CD14-positive monocyte (primary cell): ENCODE data around the gene POU3F1. TPM values are rescaled to one million over a fixed set of nuclear protein-coding genes. Genes with fewer than 3 reads are reported as not detected.

Source experiments
- DNase-seq, 3 donors: peaks; one replicate each; pipeline ENCODE4 v3.0.0-alpha.2; 2011 to 2022
- H2AFZ ChIP-seq: 2 replicates; pipeline ENCODE4 v1.6.0; 2012; ENCODE audit warnings: mild to moderate bottlenecking, low read depth, low read length, inconsistent platforms; ENCODE audit not compliant: insufficient read depth, poor library complexity, severe bottlenecking
- H3K27ac ChIP-seq, 2 donors: 1 replicate in 1 of 2; 2 replicates in 1 of 2; pipeline ENCODE4 v1.5.1; 2012 to 2013; ENCODE audit warnings: low read length in 2 of 2, control low read depth in 1 of 2, inconsistent platforms in 1 of 2, low read depth in 1 of 2, mild to moderate bottlenecking in 1 of 2
- H3K27me3 ChIP-seq, 2 donors: one replicate each; pipeline versions ENCODE4 v1.6.0 to v1.6.1; 2011 to 2013; ENCODE audit warnings: low read length in 2 of 2; ENCODE audit not compliant: control insufficient read depth in 2 of 2, insufficient read depth in 2 of 2
- H3K36me3 ChIP-seq, 2 donors: replicated peaks in 1 of 2; 1 replicate in 1 of 2; 2 replicates in 1 of 2; pipeline versions ENCODE4 v1.5.1 to v1.6.1; 2012 to 2013; ENCODE audit warnings: low read length in 2 of 2, control low read depth in 1 of 2, inconsistent platforms in 1 of 2, mild to moderate bottlenecking in 1 of 2; ENCODE audit not compliant: insufficient read depth in 2 of 2, control insufficient read depth in 1 of 2
- H3K4me1 ChIP-seq, 2 donors: 1 replicate in 1 of 2; 2 replicates in 1 of 2; pipeline versions ENCODE4 v1.5.1 to v1.6.1; 2012 to 2013; ENCODE audit warnings: low read length in 2 of 2, control low read depth in 1 of 2, inconsistent platforms in 1 of 2, mild to moderate bottlenecking in 1 of 2, moderate library complexity in 1 of 2; ENCODE audit not compliant: insufficient read depth in 2 of 2, control insufficient read depth in 1 of 2
- H3K4me2 ChIP-seq: replicated peaks from 2 replicates; pipeline ENCODE3; 2012; ENCODE audit warnings: low read length, moderate library complexity, mild to moderate bottlenecking; ENCODE audit not compliant: poor library complexity, severe bottlenecking; ENCODE audit errors: extremely low read depth
- H3K4me3 ChIP-seq, 3 experiments: fragments of 200-600 bp in 1 of 3; sonication (generic) in 1 of 3; replicated peaks in 1 of 3; 1 replicate in 2 of 3; 2 replicates in 1 of 3; pipeline ENCODE4 v1.5.1; 2011 to 2013; ENCODE audit warnings: low read length in 3 of 3, mild to moderate bottlenecking in 3 of 3, control low read depth in 2 of 3, low read depth in 2 of 3, inconsistent platforms in 1 of 3, moderate library complexity in 1 of 3
- H3K79me2 ChIP-seq: 2 replicates; pipeline ENCODE4 v1.6.0; 2012; ENCODE audit warnings: mild to moderate bottlenecking, control low read depth, inconsistent platforms, low read length, moderate library complexity; ENCODE audit not compliant: insufficient read depth
- H3K9ac ChIP-seq: 2 replicates; pipeline ENCODE4 v1.6.0; 2017; ENCODE audit warnings: low read length, mild to moderate bottlenecking; ENCODE audit not compliant: insufficient read depth, poor library complexity, severe bottlenecking
- H3K9me3 ChIP-seq, 2 donors: replicated peaks in 1 of 2; 1 replicate in 1 of 2; 2 replicates in 1 of 2; pipeline versions ENCODE4 v1.5.1 to v1.6.1; 2012 to 2013; ENCODE audit warnings: low read length in 2 of 2, control low read depth in 1 of 2; ENCODE audit not compliant: control insufficient read depth in 1 of 2, insufficient read depth in 1 of 2
- H4K20me1 ChIP-seq: 2 replicates; pipeline ENCODE4 v1.6.0; 2012; ENCODE audit warnings: mild to moderate bottlenecking, low read length, control low read depth, moderate library complexity; ENCODE audit not compliant: insufficient read depth
- H3K27ac Mint-ChIP-seq, 7 donors: one replicate each; pipeline ENCODE4 v1.8.0; 2020; ENCODE audit warnings: mild to moderate bottlenecking in 7 of 7, mixed read lengths in 7 of 7, moderate library complexity in 6 of 7, inconsistent platforms in 2 of 7
- H3K27me3 Mint-ChIP-seq, 3 donors: one replicate each; pipeline ENCODE4 v1.8.0; 2021 to 2022; ENCODE audit warnings: low read depth in 3 of 3, mild to moderate bottlenecking in 3 of 3, mixed read lengths in 3 of 3, moderate library complexity in 3 of 3, inconsistent platforms in 1 of 3
- H3K36me3 Mint-ChIP-seq, 2 donors: one replicate each; pipeline ENCODE4 v1.8.0; 2020; ENCODE audit warnings: mixed read lengths in 2 of 2, inconsistent platforms in 1 of 2, mild to moderate bottlenecking in 1 of 2
- H3K4me1 Mint-ChIP-seq: one replicate; pipeline ENCODE4 v1.8.0; 2020; ENCODE audit warnings: mild to moderate bottlenecking, mixed read lengths
- H3K4me3 Mint-ChIP-seq, 2 donors: one replicate each; pipeline ENCODE4 v1.8.0; 2020; ENCODE audit warnings: mild to moderate bottlenecking in 2 of 2, mixed read lengths in 2 of 2, moderate library complexity in 1 of 2
- H3K9me3 Mint-ChIP-seq, 7 donors: one replicate each; pipeline ENCODE4 v1.8.0; 2020 to 2022; ENCODE audit warnings: mixed read lengths in 7 of 7, mild to moderate bottlenecking in 6 of 7, moderate library complexity in 6 of 7, inconsistent platforms in 2 of 7
- CTCF ChIP-seq: fragments of 200-600 bp; IDR thresholded peaks from one replicate; pipeline ENCODE4 v1.8.0; 2022; ENCODE audit warnings: antibody characterized with exemption, mild to moderate bottlenecking
- WGBS: methylation state at CpG from one replicate; pipeline ENCODE4 v1.1.5; 2013; ENCODE audit warnings: missing lambda C conversion rate; ENCODE audit not compliant: insufficient coverage; 5-methylcytosine and 5-hydroxymethylcytosine counted together
- intact Hi-C, 2 donors: fragments of 100-400 bp; cut with micrococcal nuclease; formaldehyde crosslinking; loops; one replicate each; pipeline versions ENCODE4 v1.15.0 to v1.15.1; 2023
- polyA plus RNA-seq, 3 donors: library from polyadenylated mRNA; depleted of rRNA in 1 of 3; unstranded in 2 of 3; stranded (reverse) in 1 of 3; fragments of 300-500 nt in 2 of 3; fragments of >200 nt in 1 of 3; fragmentation: Illumina TruSeq in 2 of 3; gene quantifications; 1 replicate in 2 of 3; 2 replicates in 1 of 3; pipeline ENCODE4 v1.2.3, GENCODE V29; 2012 to 2021

Gene POU3F1
- polyA plus RNA-seq, 3 donors: not detected

GRCh38 chr1:38084113-38084512 is 37.5 kb upstream of the POU3F1 start:
- H3K27me3 ChIP-seq: no peaks in the 10 kb centered on the region
- DNase-seq: no peak
- no peaks in the 10 kb centered on the region for H3K4me1 ChIP-seq
- Mint-ChIP-seq H3K36me3 (no peaks in the 10 kb centered on the region), H3K4me1 (no peaks in the 10 kb centered on the region), H3K9me3 (no peaks in the 10 kb centered on the region), H3K27ac (no peak overlapping the region), H3K27me3 (peaks cover 0 to 8% (median 3%) of the 10 kb centered on the region in 3 donors), H3K4me3 (no peak overlapping the region)
- H3K9me3 ChIP-seq: no peaks in the 10 kb centered on the region
- no peak overlapping the region for H2AFZ ChIP-seq
- H4K20me1 ChIP-seq: no peaks in the 10 kb centered on the region
- H3K27ac ChIP-seq: no peak overlapping the region
- TF ChIP-seq CTCF: no peak
- no peak overlapping the region for H3K4me3 ChIP-seq
- H3K9ac ChIP-seq: no peak overlapping the region
- H3K4me2 ChIP-seq: no peak overlapping the region
- intact Hi-C loops: no loop called here
- H3K79me2 ChIP-seq: no peaks in the 10 kb centered on the region
- WGBS: 88% methylated on average over 1 of the region's 2 CpGs
- no peaks in the 10 kb centered on the region for H3K36me3 ChIP-seq

GRCh38 chr1:38083541-38083940 is 36.9 kb upstream of the POU3F1 start:
- H3K9me3 ChIP-seq: no peaks in the 10 kb centered on the region
- TF ChIP-seq CTCF: no peak
- no peak overlapping the region for H3K4me2 ChIP-seq
- no peak overlapping the region for H3K4me3 ChIP-seq
- no peaks in the 10 kb centered on the region for H3K27me3 ChIP-seq
- no peak overlapping the region for H3K27ac Mint-ChIP-seq
- H3K27ac ChIP-seq: no peak overlapping the region
- no peak overlapping the region for H3K9ac ChIP-seq
- H4K20me1 ChIP-seq: no peaks in the 10 kb centered on the region
- H3K36me3 Mint-ChIP-seq: no peaks in the 10 kb centered on the region
- H2AFZ ChIP-seq: no peak overlapping the region
- no peaks in the 10 kb centered on the region for H3K4me1 Mint-ChIP-seq
- H3K36me3 ChIP-seq: no peaks in the 10 kb centered on the region
- DNase-seq: no peak
- intact Hi-C loops: no loop called here
- WGBS: 83% methylated on average over 4 of the region's 7 CpGs
- H3K4me3 Mint-ChIP-seq: no peak overlapping the region
- peaks cover 0 to 8% (median 3%) of the 10 kb centered on the region in 3 donors for H3K27me3 Mint-ChIP-seq
- no peaks in the 10 kb centered on the region for H3K79me2 ChIP-seq
- H3K4me1 ChIP-seq: no peaks in the 10 kb centered on the region
- no peaks in the 10 kb centered on the region for H3K9me3 Mint-ChIP-seq
